ENCODE data around the gene IQSEC3. TPM values are rescaled to one million over a fixed set of nuclear protein-coding genes. Genes with fewer than 3 reads are reported as not detected.

Gene IQSEC3
- total and polyA plus RNA-seq, 2 of the 13 experiments (the other 11 are each of a cell fraction or from before 2014, with no cell fraction given), result not detected

DNA sequence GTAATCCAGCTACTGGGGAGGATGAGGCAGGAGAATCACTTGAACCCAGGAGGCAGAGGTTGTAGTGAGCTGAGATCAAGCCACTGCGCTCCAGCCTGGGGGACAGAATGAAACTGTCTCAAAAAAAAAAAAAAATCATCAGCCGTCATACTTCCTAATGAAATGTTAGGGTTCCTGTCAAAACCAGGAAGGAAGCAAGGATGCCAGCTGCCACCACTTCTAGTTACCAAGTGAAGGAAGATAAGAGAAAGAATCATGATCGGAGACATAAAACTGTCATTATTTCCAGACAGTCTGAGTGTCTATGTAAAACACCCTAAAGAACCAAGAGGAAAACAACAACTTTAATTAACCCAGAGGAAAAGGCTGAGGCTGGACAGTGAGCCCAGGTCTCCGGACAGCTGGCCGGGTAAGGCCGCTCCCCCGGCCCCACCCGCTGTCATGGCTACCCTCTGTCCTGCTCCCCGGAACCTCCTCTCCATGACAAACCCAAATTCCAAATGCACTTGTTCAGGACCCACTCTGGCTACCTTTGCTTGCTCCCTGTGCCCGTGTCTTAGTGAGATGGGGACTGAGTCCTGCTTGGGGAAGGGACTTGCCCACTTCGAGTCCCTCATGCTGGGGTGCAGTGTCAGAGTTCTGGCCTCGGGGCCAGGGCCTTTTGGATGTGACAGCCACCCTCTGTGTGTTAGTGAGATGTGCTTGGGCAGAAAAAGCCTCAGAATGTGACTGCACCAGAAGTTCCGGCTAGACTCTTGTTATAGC lies 118.4 kb downstream of the IQSEC3 start (continued):
- no peak for TF ChIP-seq ZNF460 (CRISPR knock-in tag; IDR thresholded peaks at IDR 0.05; ENCODE audit: borderline replicate concordance)
- no peak for TF ChIP-seq ZNF350 (CRISPR knock-in tag; IDR thresholded peaks at IDR 0.05; ENCODE audit: borderline replicate concordance, low read depth)
- TF ChIP-seq IRF2 (CRISPR knock-in tag; IDR thresholded peaks at IDR 0.05), result no peak
- TF ChIP-seq RAD21 (CRISPR knock-in tag; IDR thresholded peaks at IDR 0.05), result no peak
- no peak for TF ChIP-seq NR2F2 (IDR thresholded peaks at IDR 0.05; ENCODE audit: borderline replicate concordance, low read depth)
- no peak for TF ChIP-seq SP1 (IDR thresholded peaks at IDR 0.05)
- no peak for TF ChIP-seq SP1 (CRISPR knock-in tag; IDR thresholded peaks at IDR 0.05)
- no peak for TF ChIP-seq MAFF (IDR thresholded peaks at IDR 0.05; ENCODE audit: low read depth, low read length)
- TF ChIP-seq NRL (CRISPR knock-in tag; IDR thresholded peaks at IDR 0.05; ENCODE audit: borderline replicate concordance), result no peak
- TF ChIP-seq HOXA5 (CRISPR knock-in tag; IDR thresholded peaks at IDR 0.05), result no peak
- no peak for TF ChIP-seq ZNF83 (CRISPR knock-in tag; IDR thresholded peaks at IDR 0.05; ENCODE audit: borderline replicate concordance)
- no peak for TF ChIP-seq ELF3 (CRISPR knock-in tag; IDR thresholded peaks at IDR 0.05)
- no peak for TF ChIP-seq NCOA1 (CRISPR knock-in tag; IDR thresholded peaks at IDR 0.05)
- TF ChIP-seq ZBTB42 (CRISPR knock-in tag; IDR thresholded peaks at IDR 0.05), result no peak
- TF ChIP-seq, protein P1, sequence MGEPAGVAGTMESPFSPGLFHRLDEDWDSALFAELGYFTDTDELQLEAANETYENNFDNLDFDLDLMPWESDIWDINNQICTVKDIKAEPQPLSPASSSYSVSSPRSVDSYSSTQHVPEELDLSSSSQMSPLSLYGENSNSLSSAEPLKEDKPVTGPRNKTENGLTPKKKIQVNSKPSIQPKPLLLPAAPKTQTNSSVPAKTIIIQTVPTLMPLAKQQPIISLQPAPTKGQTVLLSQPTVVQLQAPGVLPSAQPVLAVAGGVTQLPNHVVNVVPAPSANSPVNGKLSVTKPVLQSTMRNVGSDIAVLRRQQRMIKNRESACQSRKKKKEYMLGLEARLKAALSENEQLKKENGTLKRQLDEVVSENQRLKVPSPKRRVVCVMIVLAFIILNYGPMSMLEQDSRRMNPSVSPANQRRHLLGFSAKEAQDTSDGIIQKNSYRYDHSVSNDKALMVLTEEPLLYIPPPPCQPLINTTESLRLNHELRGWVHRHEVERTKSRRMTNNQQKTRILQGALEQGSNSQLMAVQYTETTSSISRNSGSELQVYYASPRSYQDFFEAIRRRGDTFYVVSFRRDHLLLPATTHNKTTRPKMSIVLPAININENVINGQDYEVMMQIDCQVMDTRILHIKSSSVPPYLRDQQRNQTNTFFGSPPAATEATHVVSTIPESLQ (CRISPR knock-in tag; conservative IDR thresholded peaks at IDR 0.05), result no peak
